B cell (primary cell): Measurements from ENCODE around the gene FANCC. TPM values are rescaled to one million over a fixed set of nuclear protein-coding genes. Genes with fewer than 3 reads are reported as not detected.

Source experiments
- ATAC-seq: fragments of 200-7000 bp; cut with Tn5 transposase; one replicate; pipeline ENCODE4 v1.10.0; 2021; ENCODE audit warnings: low read depth, mild to moderate bottlenecking, moderate number of reproducible peaks, moderate library complexity
- CTCF ChIA-PET: fragments of 350-600 bp; sonication (Branson Sonifier 250); formaldehyde crosslinking; loops from one replicate; lab custom pipeline; 2021; ENCODE audit warnings: antibody characterized with exemption, inconsistent platforms; lab: Charles Lee
- POLR2A ChIA-PET: fragments of 350-600 bp; sonication (Branson Sonifier 250); formaldehyde crosslinking; loops from one replicate; lab custom pipeline; 2021; ENCODE audit warnings: antibody characterized with exemption; lab: Charles Lee
- DNase-seq: peaks from one replicate; pipeline ENCODE4 v3.0.0; 2013
- H2AFZ ChIP-seq: 2 replicates; pipeline ENCODE4 v1.6.1; 2012; ENCODE audit warnings: mild to moderate bottlenecking, low read depth, low read length; ENCODE audit not compliant: insufficient read depth, poor library complexity, severe bottlenecking
- H3K27ac ChIP-seq, 2 donors: 1 replicate in 1 of 2; 2 replicates in 1 of 2; pipeline ENCODE4 v1.5.1; 2012 to 2013; ENCODE audit warnings: low read length in 2 of 2, mild to moderate bottlenecking in 2 of 2, moderate library complexity in 1 of 2
- H3K27me3 ChIP-seq, 4 experiments: fragments of 200-600 bp in 1 of 4; sonication (generic) in 1 of 4; replicated peaks in 1 of 4; 1 replicate in 2 of 4; 2 replicates in 2 of 4; pipeline versions ENCODE4 v1.6.1 to v1.7.0; 2013 to 2016; ENCODE audit warnings: low read length in 3 of 4, mild to moderate bottlenecking in 2 of 4, mixed read lengths in 1 of 4, moderate library complexity in 1 of 4; ENCODE audit not compliant: insufficient read depth in 4 of 4, control insufficient read depth in 3 of 4; ENCODE audit errors: control extremely low read depth in 1 of 4
- H3K36me3 ChIP-seq, 2 experiments: replicated peaks in 1 of 2; 1 replicate in 1 of 2; 2 replicates in 1 of 2; pipeline versions ENCODE4 v1.6.1 to v1.7.1; 2013; ENCODE audit warnings: low read length in 1 of 2; ENCODE audit not compliant: insufficient read depth in 2 of 2, control insufficient read depth in 1 of 2; ENCODE audit errors: control extremely low read depth in 1 of 2, extremely low read depth in 1 of 2
- H3K4me1 ChIP-seq, 2 donors: fragments of 200-600 bp in 1 of 2; sonication (generic) in 1 of 2; 1 replicate in 1 of 2; 2 replicates in 1 of 2; pipeline versions ENCODE4 v1.5.1 to v1.6.1; 2013 to 2017; ENCODE audit warnings: low read length in 2 of 2; ENCODE audit not compliant: control insufficient read depth in 2 of 2, insufficient read depth in 2 of 2
- H3K4me2 ChIP-seq: replicated peaks from 2 replicates; pipeline ENCODE3; 2012; ENCODE audit warnings: mild to moderate bottlenecking, low read depth, low read length; ENCODE audit not compliant: poor library complexity, severe bottlenecking
- H3K4me3 ChIP-seq, 5 experiments: fragments of 200-600 bp in 1 of 5; sonication (generic) in 1 of 5; 1 replicate in 3 of 5; 2 replicates in 2 of 5; pipeline versions ENCODE4 v1.5.1 to v1.7.0; 2011 to 2016; ENCODE audit warnings: low read length in 4 of 5, mild to moderate bottlenecking in 4 of 5, low read depth in 2 of 5, control low read depth in 1 of 5, moderate library complexity in 1 of 5; ENCODE audit not compliant: insufficient read depth in 1 of 5; ENCODE audit errors: control extremely low read depth in 1 of 5, extremely low read depth in 1 of 5
- H3K79me2 ChIP-seq: fragments of 200-600 bp; sonication (generic); one replicate; pipeline ENCODE4 v1.6.0; 2016; ENCODE audit warnings: low read length; ENCODE audit not compliant: control insufficient read depth, insufficient read depth
- H3K9ac ChIP-seq: fragments of 200-600 bp; sonication (generic); 2 replicates; pipeline ENCODE4 v1.6.1; 2017; ENCODE audit warnings: mild to moderate bottlenecking, low read length, moderate library complexity
- H3K9me3 ChIP-seq, 3 donors: one replicate each; pipeline versions ENCODE4 v1.6.1 to v1.7.1; 2013; ENCODE audit warnings: low read length in 2 of 3; ENCODE audit not compliant: control insufficient read depth in 2 of 3, insufficient read depth in 1 of 3; ENCODE audit errors: control extremely low read depth in 1 of 3
- H4K20me1 ChIP-seq: 2 replicates; pipeline ENCODE4 v1.6.0; 2012; ENCODE audit warnings: mild to moderate bottlenecking, low read length; ENCODE audit not compliant: insufficient read depth, control insufficient read depth, poor library complexity, severe bottlenecking
- H3K27ac Mint-ChIP-seq: one replicate; pipeline ENCODE4 v1.8.0; 2021; ENCODE audit warnings: mixed read lengths
- H3K27me3 Mint-ChIP-seq: one replicate; pipeline ENCODE4 v1.8.0; 2021; ENCODE audit warnings: mixed read lengths
- H3K4me1 Mint-ChIP-seq: one replicate; pipeline ENCODE4 v1.8.0; 2021; ENCODE audit warnings: mixed read lengths
- H3K4me3 Mint-ChIP-seq: one replicate; pipeline ENCODE4 v1.8.0; 2021; ENCODE audit warnings: mixed read lengths
- H3K9me3 Mint-ChIP-seq: one replicate; pipeline ENCODE4 v1.8.0; 2022; ENCODE audit warnings: mixed read lengths; ENCODE audit not compliant: insufficient read depth
- EZH2 ChIP-seq: IDR thresholded peaks from 2 replicates; pipeline ENCODE4 v1.6.1; 2012; ENCODE audit warnings: borderline replicate concordance, low read depth, mild to moderate bottlenecking, moderate library complexity, low read length; ENCODE audit not compliant: insufficient read depth, poor library complexity, severe bottlenecking
- WGBS: methylation state at CpG from one replicate; pipeline ENCODE4 v1.1.5; 2013; ENCODE audit warnings: missing lambda C conversion rate; ENCODE audit not compliant: insufficient coverage; 5-methylcytosine and 5-hydroxymethylcytosine counted together
- intact Hi-C: fragments of 100-400 bp; cut with micrococcal nuclease; formaldehyde crosslinking; loops from one replicate; pipeline ENCODE4 v1.10.0; 2022
- polyA plus RNA-seq: library from polyadenylated mRNA; depleted of rRNA; stranded (reverse); fragments of >200 nt; gene quantifications from 2 replicates; pipeline ENCODE4 v1.2.3, GENCODE V29; 2012
- total RNA-seq, 2 donors: library from RNA; stranded (reverse); fragments of 120-200 nt in 1 of 2; gene quantifications; 1 replicate in 1 of 2; 2 replicates in 1 of 2; pipeline versions ENCODE4 v1.2.3 to v1.2.4, GENCODE V29; 2013 to 2022
- TF ChIP-seq, protein P1 (sequence below): fragments of 200-600 bp; IDR thresholded peaks from one replicate; pipeline ENCODE4 v1.8.0; 2022; ENCODE audit warnings: antibody characterized with exemption, mild to moderate bottlenecking

FANCC gene
- total and polyA plus RNA-seq, 2 donors (not counting 1 experiment from before 2014, with no cell fraction given): 1.8 to 11.1 TPM

GRCh38 chr9:95103281-95103771 is 214.2 kb downstream of the FANCC start:
- 98% methylated on average over 15 of the region's 15 CpGs for WGBS
- H3K27ac Mint-ChIP-seq: no peak overlapping the region
- ATAC-seq (no peak), DNase-seq (no peak)
- H3K9me3 Mint-ChIP-seq: no peaks in the 10 kb centered on the region
- Histone ChIP-seq H3K4me3 (no peak overlapping the region), H3K9ac (no peak overlapping the region), H3K79me2 (no peaks in the 10 kb centered on the region), H3K9me3 (no peaks in the 10 kb centered on the region), H4K20me1 (no peaks in the 10 kb centered on the region), H3K27me3 (no peaks in the 10 kb centered on the region), H3K4me1 (no peaks in the 10 kb centered on the region), H3K27ac (no peak overlapping the region), H2AFZ (no peak overlapping the region), H3K36me3 (peaks cover 0 to 3% of the 10 kb centered on the region in 2 experiments), H3K4me2 (no peak overlapping the region)
- CTCF ChIA-PET: no interaction called here
- H3K27me3 Mint-ChIP-seq: no peaks in the 10 kb centered on the region
- H3K4me1 Mint-ChIP-seq: no peaks in the 10 kb centered on the region
- H3K4me3 Mint-ChIP-seq: no peak overlapping the region
- intact Hi-C loops: no loop called here
- POLR2A ChIA-PET: no interaction called here
- TF ChIP-seq EZH2: no peak
- TF ChIP-seq, protein P1, sequence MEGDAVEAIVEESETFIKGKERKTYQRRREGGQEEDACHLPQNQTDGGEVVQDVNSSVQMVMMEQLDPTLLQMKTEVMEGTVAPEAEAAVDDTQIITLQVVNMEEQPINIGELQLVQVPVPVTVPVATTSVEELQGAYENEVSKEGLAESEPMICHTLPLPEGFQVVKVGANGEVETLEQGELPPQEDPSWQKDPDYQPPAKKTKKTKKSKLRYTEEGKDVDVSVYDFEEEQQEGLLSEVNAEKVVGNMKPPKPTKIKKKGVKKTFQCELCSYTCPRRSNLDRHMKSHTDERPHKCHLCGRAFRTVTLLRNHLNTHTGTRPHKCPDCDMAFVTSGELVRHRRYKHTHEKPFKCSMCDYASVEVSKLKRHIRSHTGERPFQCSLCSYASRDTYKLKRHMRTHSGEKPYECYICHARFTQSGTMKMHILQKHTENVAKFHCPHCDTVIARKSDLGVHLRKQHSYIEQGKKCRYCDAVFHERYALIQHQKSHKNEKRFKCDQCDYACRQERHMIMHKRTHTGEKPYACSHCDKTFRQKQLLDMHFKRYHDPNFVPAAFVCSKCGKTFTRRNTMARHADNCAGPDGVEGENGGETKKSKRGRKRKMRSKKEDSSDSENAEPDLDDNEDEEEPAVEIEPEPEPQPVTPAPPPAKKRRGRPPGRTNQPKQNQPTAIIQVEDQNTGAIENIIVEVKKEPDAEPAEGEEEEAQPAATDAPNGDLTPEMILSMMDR: no peak

DNA sequence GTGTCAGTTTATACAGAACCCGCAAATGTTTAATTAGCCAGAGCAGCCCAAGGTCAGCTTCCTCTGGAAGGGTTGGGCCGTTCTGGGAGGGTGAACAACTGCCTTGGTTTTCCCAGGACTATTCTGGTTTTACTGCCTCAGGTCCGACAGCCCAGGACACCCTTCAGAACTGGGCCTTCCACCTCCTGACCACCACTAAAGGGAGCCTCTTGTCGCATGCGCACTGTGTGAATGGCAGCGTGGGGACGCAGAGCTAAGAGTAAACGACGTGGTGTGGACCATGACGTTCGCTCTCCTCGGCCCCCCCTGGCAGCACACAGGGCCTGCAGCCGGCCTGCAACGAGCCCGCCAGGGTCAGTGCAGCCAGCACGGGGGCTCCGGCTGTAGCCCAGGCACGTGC is 214.9 kb downstream of the FANCC start:
- H3K36me3 ChIP-seq: peaks cover 0 to 3% of the 10 kb centered on the region in 2 experiments
- H4K20me1 ChIP-seq: no peaks in the 10 kb centered on the region
- intact Hi-C loops: no loop called here
- Mint-ChIP-seq H3K27ac (no peak overlapping the region), H3K4me3 (no peak overlapping the region), H3K27me3 (no peaks in the 10 kb centered on the region), H3K4me1 (no peaks in the 10 kb centered on the region), H3K9me3 (no peaks in the 10 kb centered on the region)
- H3K4me1 ChIP-seq: no peaks in the 10 kb centered on the region
- H3K27me3 ChIP-seq: no peaks in the 10 kb centered on the region
- 99% methylated on average over 18 of the region's 18 CpGs for WGBS
- no peak overlapping the region for H3K9ac ChIP-seq
- no peak overlapping the region for H3K4me2 ChIP-seq
- no peak overlapping the region for H3K27ac ChIP-seq
- ChIA-PET CTCF (no interaction called here), POLR2A (no interaction called here)
- TF ChIP-seq, protein P1: no peak
- no peak for TF ChIP-seq EZH2
- H2AFZ ChIP-seq: no peak overlapping the region
- H3K4me3 ChIP-seq: no peak overlapping the region
- no peak for ATAC-seq
- H3K9me3 ChIP-seq: no peaks in the 10 kb centered on the region
- no peaks in the 10 kb centered on the region for H3K79me2 ChIP-seq
- DNase-seq: no peak
